NCI-H2227 treated with DMSO at 0.1 percent for 48 hours (cell line): ENCODE measurements around the gene SOX6.

ENCODE experiments used
- DNase-seq: peaks from one replicate; lab custom pipeline; 2025; lab: John Stamatoyannopoulos, UW

SOX6 gene

GRCh38 chr11:16317712-16318111, 38.6 kb downstream of the SOX6 start:
- no peak for DNase-seq

- no peak for DNase-seq
Observed at GRCh38 chr11:16313846-16314245, 42.5 kb downstream of the SOX6 start.

- DNase-seq, result peak; percentile 23
Observed at GRCh38 chr11:16312233-16312765, 44.0 kb downstream of the SOX6 start.

DNA sequence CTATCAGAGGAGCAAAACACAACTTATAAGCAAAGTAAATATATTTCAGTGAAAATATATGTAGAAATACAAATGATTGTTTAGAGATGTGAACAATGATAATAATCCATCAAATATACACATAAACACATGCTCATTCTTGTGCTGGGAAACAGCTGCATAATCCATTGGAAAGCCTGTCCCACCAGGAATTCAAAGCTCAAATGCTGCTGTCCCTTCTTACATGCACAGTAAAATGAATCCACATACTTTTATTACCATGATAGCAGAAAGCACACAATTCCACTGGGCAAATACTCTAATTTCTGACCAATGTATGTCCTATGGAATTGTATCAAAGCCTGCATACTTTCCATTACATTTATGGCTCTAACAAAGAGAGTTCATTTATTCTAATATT, 44.5 kb downstream of the SOX6 start:
- no peak for DNase-seq

DNA sequence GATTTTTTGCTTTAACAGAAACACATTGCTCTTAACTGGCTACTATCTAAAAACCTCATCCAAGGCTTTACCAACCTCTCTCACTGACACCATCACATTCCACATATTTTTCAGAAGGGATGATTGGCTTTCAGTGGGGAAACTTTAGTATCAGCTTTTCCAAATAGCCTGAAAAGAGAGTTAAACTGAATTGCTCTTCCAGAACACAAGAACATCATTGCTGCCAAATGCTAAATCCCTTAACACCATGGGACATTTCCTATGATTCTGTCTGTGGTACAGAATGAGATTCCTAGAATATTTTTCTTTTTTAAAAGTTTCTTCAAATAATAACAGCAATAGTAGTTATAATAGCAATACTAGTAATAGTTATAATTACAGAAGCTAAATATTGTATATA, 45.4 kb downstream of the SOX6 start:
- DNase-seq, result no peak

- no peak for DNase-seq
Observed at GRCh38 chr11:16309226-16309625, 47.1 kb downstream of the SOX6 start.

GRCh38 chr11:16301462-16301861, 54.9 kb downstream of the SOX6 start:
- no peak for DNase-seq

DNA sequence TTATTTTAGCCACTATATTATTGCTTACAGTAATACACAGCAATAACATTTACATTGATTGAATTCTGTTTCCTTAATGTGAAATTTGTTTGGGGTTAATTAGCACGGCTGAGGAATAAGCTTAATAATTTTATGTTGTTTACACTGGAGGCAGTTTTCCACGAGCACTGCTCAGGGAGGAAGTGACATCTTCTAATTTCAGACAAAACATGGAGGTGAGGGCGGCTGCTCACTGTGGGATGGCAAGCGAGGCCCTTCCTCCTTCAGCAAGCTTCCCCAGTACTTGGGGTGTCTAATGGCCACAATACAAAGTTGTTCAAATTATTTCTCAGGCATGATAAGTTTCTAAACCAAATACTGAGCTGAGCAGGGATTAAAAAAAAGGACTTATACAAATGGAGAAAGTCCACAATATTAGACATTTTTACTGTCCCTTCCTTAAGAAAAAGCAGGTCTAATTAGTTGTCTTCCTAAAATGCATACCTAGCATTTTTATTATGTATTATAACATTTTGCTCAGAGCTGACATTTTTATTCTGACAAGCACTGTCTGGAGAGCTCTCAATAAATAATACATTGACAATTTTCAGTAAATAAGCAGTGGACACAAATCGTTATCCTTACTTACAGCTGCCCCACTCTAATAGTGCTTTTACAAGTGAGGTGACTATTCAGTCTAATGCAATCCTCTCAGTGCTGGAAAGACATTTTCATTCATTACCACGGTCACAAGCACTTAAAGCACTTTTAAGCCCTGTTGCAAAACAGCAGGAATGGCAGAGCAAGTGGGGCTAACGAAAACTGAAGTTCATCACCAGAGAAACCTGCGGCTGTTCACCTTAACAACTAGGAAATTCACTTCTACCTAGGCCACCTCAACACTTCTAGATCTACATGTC, 56.2 kb downstream of the SOX6 start:
- DNase-seq, result peak; percentile 69

DNA sequence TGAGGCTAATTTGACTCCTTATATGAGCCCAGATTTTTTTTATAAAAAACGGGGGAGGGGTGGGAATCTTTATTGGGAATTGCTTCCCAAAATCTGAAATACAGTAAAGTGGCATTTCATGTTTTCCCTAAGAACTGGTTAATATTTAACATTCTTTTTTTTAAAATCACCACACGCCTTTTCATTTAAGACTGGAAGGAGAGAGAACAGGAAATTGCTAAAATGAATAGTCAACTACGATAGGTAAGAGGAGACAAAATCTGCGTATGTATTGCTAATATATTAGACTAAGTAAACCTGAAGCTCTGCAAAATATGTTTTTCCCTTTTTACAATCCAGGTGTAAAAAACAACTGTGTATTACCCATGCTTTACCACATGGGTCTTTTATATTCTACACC, 57.0 kb downstream of the SOX6 start:
- no peak for DNase-seq

DNA sequence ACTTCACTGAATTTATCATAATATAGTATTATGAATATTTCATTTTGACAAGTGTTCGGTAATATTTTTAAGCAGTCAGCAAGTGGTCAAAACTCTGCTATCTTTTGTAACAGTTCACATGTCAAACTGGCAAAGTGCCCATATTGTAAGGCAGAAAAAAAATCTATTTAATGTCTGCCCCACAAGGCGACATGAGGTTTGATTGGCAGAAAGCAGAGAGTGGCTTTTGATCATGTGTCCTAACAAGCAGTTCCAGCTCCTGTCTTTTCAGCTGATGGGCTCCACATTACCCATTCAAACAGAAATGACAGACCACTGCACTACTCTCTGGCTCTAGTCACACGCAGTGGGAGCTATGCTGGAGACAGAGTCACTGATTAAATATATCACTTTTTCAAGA, 59.0 kb downstream of the SOX6 start:
- DNase-seq, result peak; percentile 30

- DNase-seq, result no peak
Observed at GRCh38 chr11:16296273-16296672, 60.1 kb downstream of the SOX6 start.

DNA sequence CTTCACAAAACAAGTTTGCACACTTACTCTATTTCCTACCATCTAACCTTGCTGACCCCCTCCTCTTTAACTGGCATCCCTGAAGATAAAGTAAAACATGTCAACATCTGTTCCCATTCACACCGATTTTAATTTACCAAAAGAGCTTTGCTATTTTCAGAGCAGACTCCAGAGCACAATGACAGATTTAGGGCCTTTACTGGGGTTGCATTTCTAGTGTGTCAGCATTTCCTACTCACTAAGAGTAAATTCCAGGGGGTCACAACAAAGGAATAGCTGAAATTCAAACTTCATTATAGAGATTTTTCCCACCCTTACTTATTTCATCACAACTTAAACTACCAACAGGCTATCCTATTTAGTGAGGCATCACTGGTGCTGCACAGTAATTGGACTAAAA, 60.8 kb downstream of the SOX6 start:
- DNase-seq, result no peak

GRCh38 chr11:16293204-16293681, 63.1 kb downstream of the SOX6 start:
- DNase-seq, result no peak

- DNase-seq, result no peak
Observed at GRCh38 chr11:16292167-16292859, 64.0 kb downstream of the SOX6 start.

DNA sequence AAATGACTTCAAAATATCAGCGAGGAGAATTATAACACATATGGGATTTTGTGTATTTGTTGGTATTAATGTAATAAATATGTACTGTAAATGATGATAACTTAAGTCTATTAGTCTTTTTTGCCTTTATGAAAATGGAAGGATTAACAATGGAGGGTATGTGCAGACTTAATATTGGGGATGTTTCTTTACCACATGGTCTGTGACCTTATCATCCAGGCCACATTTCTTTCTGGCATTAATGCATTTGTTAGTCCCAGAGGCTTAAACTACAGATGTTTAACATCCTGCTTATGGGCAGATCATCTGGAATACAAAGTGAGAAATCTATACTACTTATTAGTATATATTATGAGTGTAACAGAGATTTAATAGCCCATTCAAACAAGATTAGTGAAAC, 64.6 kb downstream of the SOX6 start:
- no peak for DNase-seq

DNA sequence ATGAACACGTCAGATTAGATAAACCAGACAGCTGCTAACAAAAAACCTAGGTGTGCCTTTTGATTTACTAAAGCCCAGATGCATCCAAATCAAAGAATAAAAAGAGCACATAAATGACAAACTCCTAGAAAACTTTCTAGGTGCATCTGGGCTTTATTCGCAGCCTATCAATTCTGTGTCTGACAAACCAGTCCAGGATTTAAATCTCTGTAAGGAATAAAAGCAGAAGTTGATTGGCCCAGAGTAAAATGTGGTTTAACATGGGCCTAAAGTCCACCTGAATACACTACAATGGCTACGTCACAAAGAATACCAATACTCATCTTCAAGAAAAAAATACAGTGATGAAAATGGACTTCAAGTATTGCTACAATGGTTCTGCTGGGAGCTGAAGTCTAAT, 66.8 kb downstream of the SOX6 start:
- no peak for DNase-seq

- no peak for DNase-seq
Observed at GRCh38 chr11:16287630-16288280, 68.6 kb downstream of the SOX6 start.

GRCh38 chr11:16286095-16286494, 70.3 kb downstream of the SOX6 start:
- DNase-seq, result no peak

DNA sequence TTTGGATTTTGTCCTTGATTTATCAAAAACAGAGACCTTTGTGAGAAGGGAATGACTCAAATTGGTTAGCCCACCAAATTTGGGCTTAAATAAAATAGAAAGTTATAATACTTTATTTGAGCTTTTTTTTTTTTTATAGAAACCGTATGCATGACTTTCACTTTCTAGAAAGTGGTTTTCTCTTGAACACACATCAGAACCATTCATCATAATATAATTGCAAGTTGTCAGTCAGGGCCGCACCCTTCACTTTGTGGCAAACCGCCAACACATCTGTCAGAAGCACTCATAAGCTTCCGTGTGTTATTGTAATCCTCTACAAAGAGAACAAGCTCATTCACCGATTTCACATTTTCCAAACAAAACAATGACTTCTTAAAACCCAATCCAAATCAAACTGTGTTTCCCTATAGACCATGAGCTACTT, 76.1 kb downstream of the SOX6 start:
- DNase-seq, result peak; percentile 93

DNA sequence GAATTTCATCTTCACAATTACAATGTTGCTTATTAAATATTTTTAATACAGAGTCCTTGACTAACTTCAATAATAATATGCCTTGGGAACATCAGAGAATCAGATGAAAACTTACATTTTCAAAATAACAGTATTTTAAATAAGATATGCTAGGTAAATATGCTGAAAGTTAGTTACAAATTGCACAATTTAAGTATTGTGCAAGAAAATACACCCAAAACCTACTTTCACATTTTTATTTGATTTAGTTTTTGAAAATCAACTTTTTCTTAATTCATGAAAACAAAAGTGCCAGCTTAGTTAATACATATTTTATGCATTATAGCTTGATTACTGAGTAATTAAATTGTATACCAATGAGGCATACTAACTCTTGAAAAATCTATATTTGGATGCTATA, 76.8 kb downstream of the SOX6 start:
- no peak for DNase-seq

GRCh38 chr11:16278979-16279378, 77.4 kb downstream of the SOX6 start:
- no peak for DNase-seq

DNA sequence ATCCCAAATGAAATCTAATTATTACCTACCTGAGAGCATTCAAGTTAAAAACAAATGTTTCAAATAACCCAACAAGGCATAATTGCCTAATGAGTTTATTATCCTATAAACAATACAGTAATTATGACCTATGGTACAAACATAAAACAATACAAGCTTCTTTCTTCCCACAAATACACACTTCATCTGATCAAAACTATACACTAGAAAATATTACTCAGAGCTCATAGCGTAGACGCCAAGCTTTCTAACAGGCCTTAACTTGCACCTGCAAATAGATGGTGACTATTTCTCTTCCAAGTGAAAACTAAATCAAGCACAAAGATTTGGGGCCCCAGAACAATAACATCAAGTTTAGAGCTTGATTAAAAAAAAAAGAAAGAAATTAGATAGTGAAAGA, 78.1 kb downstream of the SOX6 start:
- DNase-seq, result no peak

DNA sequence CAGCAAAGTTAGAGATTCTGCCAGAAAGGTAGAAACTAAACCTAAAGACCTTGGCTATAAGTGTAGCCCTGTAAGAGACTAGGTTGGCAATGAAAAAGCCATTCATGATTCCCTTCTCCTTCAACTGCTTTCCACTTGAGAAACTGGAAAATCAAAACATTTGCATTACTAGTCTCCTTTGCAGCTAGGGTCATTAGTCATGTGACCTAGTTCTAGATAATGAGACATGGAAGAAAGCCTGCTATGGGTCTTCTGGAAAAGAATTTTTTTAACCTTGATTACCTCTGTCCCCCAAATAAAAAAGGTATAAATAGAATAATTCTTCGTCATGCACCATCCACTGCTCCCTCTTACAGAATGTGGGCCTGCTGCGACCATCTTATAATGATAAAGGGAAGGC, 80.1 kb downstream of the SOX6 start:
- DNase-seq, result no peak
